GM12874 (cell line): ENCODE results near the gene C1QTNF7.

ENCODE experiments used
- CTCF ChIP-seq: IDR thresholded peaks from 2 replicates; pipeline ENCODE4 v1.5.1; 2011; ENCODE audit warnings: low read depth, mild to moderate bottlenecking, control low read depth, low read length, moderate library complexity; ENCODE audit not compliant: insufficient read depth

C1QTNF7 gene

GRCh38 chr4:15458616-15459015, 30.8 kb downstream of the C1QTNF7 start:
- no peak for TF ChIP-seq CTCF

- no peak for TF ChIP-seq CTCF
These were observed 31.9 kb downstream of the C1QTNF7 start for GRCh38 chr4:15459706-15460105.

- TF ChIP-seq CTCF: no peak
These were observed 38.8 kb downstream of the C1QTNF7 start for GRCh38 chr4:15466596-15466995.

GRCh38 chr4:15469402-15470127, 41.7 kb downstream of the C1QTNF7 start, which contains the start of gene CC2D2A:
TSS of gene CC2D2A (plus strand) at chr4:15469882. CDS start at chr4:15475933, 6,051 bp downstream.
- TF ChIP-seq CTCF: no peak

- TF ChIP-seq CTCF: no peak
These were observed 42.3 kb downstream of the C1QTNF7 start for GRCh38 chr4:15470128-15470475.

- no peak for TF ChIP-seq CTCF
These were observed 48.6 kb downstream of the C1QTNF7 start for GRCh38 chr4:15476396-15476795.

GRCh38 chr4:15478724-15479088, 50.9 kb downstream of the C1QTNF7 start:
- no peak for TF ChIP-seq CTCF
